ENCODE results near the gene EIF4B.

DNA sequence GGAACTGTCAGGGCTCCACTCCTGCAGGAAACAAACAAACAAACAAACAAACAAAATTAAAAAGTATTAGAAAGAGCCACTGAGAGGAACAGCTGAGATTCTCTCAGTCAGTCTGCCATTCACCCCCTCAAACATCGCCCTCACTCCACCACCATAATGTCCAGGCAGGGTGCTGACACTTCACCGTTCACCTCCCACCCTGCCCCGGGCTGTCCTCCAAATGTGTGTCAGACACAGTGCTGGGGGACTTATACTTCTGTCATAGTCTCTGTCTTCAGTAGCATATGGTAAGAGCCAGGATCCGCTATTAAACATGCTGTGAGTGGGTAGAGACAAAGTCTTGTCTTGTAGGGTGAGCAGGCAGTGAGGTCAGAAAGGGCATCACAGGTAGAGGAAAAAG, 29.1 kb upstream of the EIF4B start:
- TF ChIP-seq, protein P1, sequence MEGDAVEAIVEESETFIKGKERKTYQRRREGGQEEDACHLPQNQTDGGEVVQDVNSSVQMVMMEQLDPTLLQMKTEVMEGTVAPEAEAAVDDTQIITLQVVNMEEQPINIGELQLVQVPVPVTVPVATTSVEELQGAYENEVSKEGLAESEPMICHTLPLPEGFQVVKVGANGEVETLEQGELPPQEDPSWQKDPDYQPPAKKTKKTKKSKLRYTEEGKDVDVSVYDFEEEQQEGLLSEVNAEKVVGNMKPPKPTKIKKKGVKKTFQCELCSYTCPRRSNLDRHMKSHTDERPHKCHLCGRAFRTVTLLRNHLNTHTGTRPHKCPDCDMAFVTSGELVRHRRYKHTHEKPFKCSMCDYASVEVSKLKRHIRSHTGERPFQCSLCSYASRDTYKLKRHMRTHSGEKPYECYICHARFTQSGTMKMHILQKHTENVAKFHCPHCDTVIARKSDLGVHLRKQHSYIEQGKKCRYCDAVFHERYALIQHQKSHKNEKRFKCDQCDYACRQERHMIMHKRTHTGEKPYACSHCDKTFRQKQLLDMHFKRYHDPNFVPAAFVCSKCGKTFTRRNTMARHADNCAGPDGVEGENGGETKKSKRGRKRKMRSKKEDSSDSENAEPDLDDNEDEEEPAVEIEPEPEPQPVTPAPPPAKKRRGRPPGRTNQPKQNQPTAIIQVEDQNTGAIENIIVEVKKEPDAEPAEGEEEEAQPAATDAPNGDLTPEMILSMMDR (conservative IDR thresholded peaks at IDR 0.05) = no peak
- no peak for TF ChIP-seq EZH2 (IDR thresholded peaks at IDR 0.05; ENCODE audit: low read depth)
